GM08714 (cell line): Measurements from ENCODE around the gene ADIRF.
"Not testable (repeated sequence)": the region's sequence is repeated elsewhere in the genome, so short reads cannot be mapped to it uniquely, and the experiment has no call there.

Experiments used
- H3K4me3 ChIP-seq: fragments of 200-500 bp; sonication (Bioruptor generic); 2 replicates; pipeline ENCODE4 v1.5.1; 2014; ENCODE audit warnings: mild to moderate bottlenecking, low read length, inconsistent platforms

ADIRF gene

DNA sequence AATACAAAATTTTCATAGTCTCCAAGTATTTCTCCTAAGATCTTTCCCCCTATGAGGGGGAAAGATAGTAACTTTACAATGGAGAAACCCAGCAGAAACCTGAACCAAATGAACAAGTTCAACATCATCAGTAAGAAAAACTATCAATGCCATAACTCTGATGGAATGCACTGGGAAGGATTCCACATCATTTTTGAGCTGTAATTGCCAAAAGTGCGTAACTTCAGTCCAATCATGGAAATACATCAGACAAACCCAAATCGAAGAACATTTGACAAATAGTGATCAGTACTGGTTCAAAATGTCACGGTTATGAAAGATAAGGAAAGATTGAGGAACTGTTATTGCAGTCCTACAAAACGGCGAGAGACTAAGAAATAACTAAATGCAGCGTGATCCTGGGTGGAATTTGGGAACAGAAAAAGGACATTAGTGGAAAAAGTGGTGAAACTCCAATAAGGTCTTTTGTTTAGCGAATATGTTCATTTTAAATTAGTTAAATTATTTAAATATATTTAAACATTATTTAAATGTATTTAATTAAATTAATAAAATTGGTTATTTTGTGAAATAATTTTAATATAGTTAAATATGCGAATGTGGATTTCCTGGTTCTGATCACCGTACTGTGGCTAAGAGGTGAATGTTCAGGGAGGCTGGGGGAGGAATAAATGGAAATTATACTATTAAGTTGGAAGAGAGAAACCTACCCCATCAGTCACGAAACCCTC is 46.9 kb downstream of the ADIRF start:
- not testable (repeated sequence) for H3K4me3 ChIP-seq

DNA sequence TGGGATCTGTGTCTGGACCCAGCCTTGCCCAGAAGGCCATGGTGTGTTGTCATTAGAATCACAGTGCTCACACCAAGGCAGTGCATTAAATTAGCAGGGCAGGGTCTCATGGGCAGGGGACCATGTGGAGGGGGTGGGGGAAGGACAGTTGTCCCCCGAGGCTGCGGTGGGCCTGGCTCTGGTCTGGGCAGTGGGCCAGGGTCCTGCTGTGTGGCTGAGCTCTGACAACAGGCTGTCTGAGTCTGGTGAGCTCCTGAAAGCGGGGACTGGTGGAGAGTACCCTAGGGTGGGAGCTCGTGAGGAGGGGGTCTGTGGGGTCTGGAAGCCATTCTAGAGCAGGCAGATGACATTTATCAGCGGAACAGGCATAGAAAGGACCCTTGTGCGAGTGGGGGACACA is 49.8 kb downstream of the ADIRF start:
- not testable (repeated sequence) for H3K4me3 ChIP-seq

DNA sequence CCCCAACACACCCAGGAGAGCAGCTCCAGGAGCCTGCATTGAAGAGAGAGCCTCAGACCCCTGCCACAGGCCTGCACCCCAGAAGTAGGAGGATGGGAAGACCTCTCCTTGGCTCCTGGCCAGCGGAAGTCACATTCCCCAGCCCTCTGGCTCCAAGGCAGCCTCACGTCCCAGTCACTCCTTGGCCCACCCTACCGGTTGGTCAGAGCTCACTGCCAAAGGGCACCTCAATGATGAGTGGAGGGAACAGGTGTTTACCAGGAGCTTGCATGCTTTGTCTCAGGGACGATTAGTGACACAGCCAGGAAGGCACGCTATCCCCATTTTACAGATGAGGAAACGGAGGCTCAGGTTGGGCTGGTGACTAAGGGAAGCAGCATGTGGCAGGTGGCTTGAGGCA is 50.8 kb downstream of the ADIRF start:
- not testable (repeated sequence) for H3K4me3 ChIP-seq

DNA sequence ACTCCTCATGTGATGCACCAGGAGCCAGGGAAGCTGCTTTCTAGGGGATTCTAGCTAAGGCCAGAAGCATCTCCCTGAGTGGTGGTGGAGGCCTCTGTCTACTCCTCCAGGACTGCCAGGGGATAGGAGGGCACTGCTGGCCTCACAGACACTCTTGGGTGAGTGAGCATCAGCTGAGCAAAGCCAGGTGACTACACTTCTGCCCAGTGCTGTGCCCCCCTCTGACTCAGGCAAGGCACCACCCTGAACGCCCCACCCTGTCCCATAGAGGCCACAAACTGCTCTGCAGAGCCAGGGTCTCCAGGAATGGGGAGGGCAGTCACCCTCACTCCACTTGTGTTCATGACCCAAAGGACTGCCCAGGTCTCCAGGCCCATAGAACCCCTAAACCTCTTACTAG is 51.2 kb downstream of the ADIRF start:
- H3K4me3 ChIP-seq = not testable (repeated sequence)

DNA sequence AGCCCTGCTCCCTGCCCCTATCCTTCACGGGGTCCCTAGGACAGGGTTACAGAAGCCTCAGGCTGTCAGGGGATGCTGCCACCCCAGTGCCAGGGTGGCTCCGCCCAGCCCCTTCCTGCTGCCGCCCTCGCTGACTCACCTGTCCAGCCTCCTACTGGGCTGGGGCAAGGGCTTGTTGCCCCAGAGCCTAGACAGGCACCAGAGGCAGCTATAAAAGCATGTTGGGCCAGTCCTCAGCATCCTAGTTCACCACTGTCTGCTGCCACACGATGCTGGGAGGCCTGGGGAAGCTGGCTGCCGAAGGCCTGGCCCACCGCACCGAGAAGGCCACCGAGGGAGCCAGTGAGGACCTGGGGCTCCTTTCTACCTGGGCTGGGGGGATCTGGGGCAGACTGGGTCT is 51.8 kb downstream of the ADIRF start, which contains the start of gene FAM25A:
TSS of gene FAM25A (plus strand) at position 239 of the 400 bp plus-strand sequence. CDS start at position 270, 31 bp downstream.
- not testable (repeated sequence) for H3K4me3 ChIP-seq
